Measurements from ENCODE around the gene TRIM67. TPM values are rescaled to one million over a fixed set of nuclear protein-coding genes. Genes with fewer than 3 reads are reported as not detected.

TRIM67 gene
- total and polyA plus RNA-seq, 2 donors (not counting 1 experiment from before 2014, with no cell fraction given), result not detected

DNA sequence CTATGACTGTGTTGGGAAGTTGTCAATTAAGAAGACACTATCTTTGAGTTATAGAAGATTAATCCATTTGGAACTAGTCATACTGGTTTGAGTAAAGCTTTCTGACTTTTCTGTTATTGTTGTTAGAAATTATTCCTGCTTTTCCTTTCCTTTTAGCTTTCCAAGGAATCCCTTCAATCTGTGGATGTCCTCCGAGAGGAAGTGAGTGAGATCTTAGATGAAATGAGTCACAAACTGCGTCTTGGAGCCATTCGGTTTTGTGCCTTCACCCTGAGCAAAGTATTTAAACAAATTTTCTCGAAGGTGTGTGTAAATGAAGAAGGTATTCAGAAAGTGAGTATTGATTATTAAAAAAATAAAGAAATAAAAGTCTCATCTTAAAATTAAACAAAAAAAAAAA, 98.5 kb downstream of the TRIM67 start:
- Histone ChIP-seq H3K9ac (ENCODE audit: low read length) (no peak overlapping the region), H3K4me3 (ENCODE audit: control extremely low read depth in 1 of 5, extremely low read depth in 1 of 5, insufficient read depth in 1 of 5, low read depth in 2 of 5, low read length in 4 of 5) (no peak overlapping the region), H3K4me1 (ENCODE audit: control insufficient read depth in 2 of 2, insufficient read depth in 2 of 2, low read length in 2 of 2) (no peaks in the 10 kb centered on the region), H3K27me3 (replicated peaks in 1 of 4; ENCODE audit: control extremely low read depth in 1 of 4, control insufficient read depth in 3 of 4, insufficient read depth in 4 of 4, low read length in 3 of 4) (no peaks in the 10 kb centered on the region), H2AFZ (ENCODE audit: insufficient read depth, low read depth, low read length, poor library complexity, severe bottlenecking) (no peak overlapping the region), H4K20me1 (ENCODE audit: control insufficient read depth, insufficient read depth, low read length, poor library complexity, severe bottlenecking) (peaks cover 6% of the 10 kb centered on the region), H3K79me2 (ENCODE audit: control insufficient read depth, insufficient read depth, low read length) (peaks cover 6% of the 10 kb centered on the region), H3K36me3 (replicated peaks in 1 of 2; ENCODE audit: control extremely low read depth in 1 of 2, control insufficient read depth in 1 of 2, extremely low read depth in 1 of 2, insufficient read depth in 2 of 2, low read length in 1 of 2) (peaks cover 41 to 65% of the 10 kb centered on the region in 2 experiments), H3K4me2 (replicated peaks; ENCODE audit: low read depth, low read length, poor library complexity, severe bottlenecking) (no peak overlapping the region), H3K9me3 (ENCODE audit: control extremely low read depth in 1 of 3, control insufficient read depth in 2 of 3, insufficient read depth in 1 of 3, low read length in 2 of 3) (peaks cover 1 to 7% (median 4%) of the 10 kb centered on the region in 3 donors), H3K27ac (ENCODE audit: low read length in 2 of 2) (no peak overlapping the region)
- H3K4me3 Mint-ChIP-seq, result no peak overlapping the region
- TF ChIP-seq EZH2 (IDR thresholded peaks at IDR 0.05; ENCODE audit: borderline replicate concordance, insufficient read depth, low read depth, low read length, poor library complexity, severe bottlenecking), result no peak
- TF ChIP-seq, protein P1, sequence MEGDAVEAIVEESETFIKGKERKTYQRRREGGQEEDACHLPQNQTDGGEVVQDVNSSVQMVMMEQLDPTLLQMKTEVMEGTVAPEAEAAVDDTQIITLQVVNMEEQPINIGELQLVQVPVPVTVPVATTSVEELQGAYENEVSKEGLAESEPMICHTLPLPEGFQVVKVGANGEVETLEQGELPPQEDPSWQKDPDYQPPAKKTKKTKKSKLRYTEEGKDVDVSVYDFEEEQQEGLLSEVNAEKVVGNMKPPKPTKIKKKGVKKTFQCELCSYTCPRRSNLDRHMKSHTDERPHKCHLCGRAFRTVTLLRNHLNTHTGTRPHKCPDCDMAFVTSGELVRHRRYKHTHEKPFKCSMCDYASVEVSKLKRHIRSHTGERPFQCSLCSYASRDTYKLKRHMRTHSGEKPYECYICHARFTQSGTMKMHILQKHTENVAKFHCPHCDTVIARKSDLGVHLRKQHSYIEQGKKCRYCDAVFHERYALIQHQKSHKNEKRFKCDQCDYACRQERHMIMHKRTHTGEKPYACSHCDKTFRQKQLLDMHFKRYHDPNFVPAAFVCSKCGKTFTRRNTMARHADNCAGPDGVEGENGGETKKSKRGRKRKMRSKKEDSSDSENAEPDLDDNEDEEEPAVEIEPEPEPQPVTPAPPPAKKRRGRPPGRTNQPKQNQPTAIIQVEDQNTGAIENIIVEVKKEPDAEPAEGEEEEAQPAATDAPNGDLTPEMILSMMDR (IDR thresholded peaks at IDR 0.05), result no peak
- intact Hi-C loops (cut with micrococcal nuclease), result no loop called here
- DNase-seq (no peak), ATAC-seq (ENCODE audit: low read depth) (no peak)
- H3K27me3 Mint-ChIP-seq, result no peaks in the 10 kb centered on the region
- no CpG with 5 or more reads among the region's 4 CpGs for WGBS (ENCODE audit: insufficient coverage)
- CTCF ChIA-PET, result interaction anchor here (0.6 kb wide), 1 partner anchor 24 kb away, joined by 3 read pairs; no protein-coding TSS in a partner anchor
- POLR2A ChIA-PET, result no interaction called here
- H3K4me1 Mint-ChIP-seq, result no peaks in the 10 kb centered on the region
- no peak overlapping the region for H3K27ac Mint-ChIP-seq
- no peaks in the 10 kb centered on the region for H3K9me3 Mint-ChIP-seq (ENCODE audit: insufficient read depth)

- POLR2A ChIA-PET, result no interaction called here
- H3K27ac Mint-ChIP-seq, result no peak overlapping the region
Observed at GRCh38 chr1:231264642-231265041, 102.8 kb downstream of the TRIM67 start.

More at GRCh38 chr1:231264642-231265041, 102.8 kb downstream of the TRIM67 start:
- peaks cover 35 to 65% of the 10 kb centered on the region in 2 experiments for H3K36me3 ChIP-seq (replicated peaks in 1 of 2; ENCODE audit: control extremely low read depth in 1 of 2, control insufficient read depth in 1 of 2, extremely low read depth in 1 of 2, insufficient read depth in 2 of 2, low read length in 1 of 2)
- TF ChIP-seq, protein P1 (IDR thresholded peaks at IDR 0.05), result no peak
- no peak for TF ChIP-seq EZH2 (IDR thresholded peaks at IDR 0.05; ENCODE audit: borderline replicate concordance, insufficient read depth, low read depth, low read length, poor library complexity, severe bottlenecking)
- H3K9me3 Mint-ChIP-seq (ENCODE audit: insufficient read depth), result no peaks in the 10 kb centered on the region
- ATAC-seq (ENCODE audit: low read depth), result no peak
- H3K27me3 ChIP-seq (replicated peaks in 1 of 4; ENCODE audit: control extremely low read depth in 1 of 4, control insufficient read depth in 3 of 4, insufficient read depth in 4 of 4, low read length in 3 of 4), result no peaks in the 10 kb centered on the region
- intact Hi-C loops (cut with micrococcal nuclease), result no loop called here
- no peak overlapping the region for H2AFZ ChIP-seq (ENCODE audit: insufficient read depth, low read depth, low read length, poor library complexity, severe bottlenecking)
- no peaks in the 10 kb centered on the region for H3K4me1 Mint-ChIP-seq
- H3K27me3 Mint-ChIP-seq, result no peaks in the 10 kb centered on the region
- WGBS (ENCODE audit: insufficient coverage), result 100% methylated on average over 1 of the region's 1 CpG
- H3K9ac ChIP-seq (ENCODE audit: low read length), result no peak overlapping the region
- CTCF ChIA-PET, result no interaction called here
- H3K4me3 ChIP-seq (ENCODE audit: control extremely low read depth in 1 of 5, extremely low read depth in 1 of 5, insufficient read depth in 1 of 5, low read depth in 2 of 5, low read length in 4 of 5), result no peak overlapping the region
- H3K79me2 ChIP-seq (ENCODE audit: control insufficient read depth, insufficient read depth, low read length), result no peaks in the 10 kb centered on the region
- H3K4me3 Mint-ChIP-seq, result no peak overlapping the region
- H4K20me1 ChIP-seq (ENCODE audit: control insufficient read depth, insufficient read depth, low read length, poor library complexity, severe bottlenecking), result no peaks in the 10 kb centered on the region
- H3K27ac ChIP-seq (ENCODE audit: low read length in 2 of 2), result no peak overlapping the region
- no peaks in the 10 kb centered on the region for H3K9me3 ChIP-seq (ENCODE audit: control extremely low read depth in 1 of 3, control insufficient read depth in 2 of 3, insufficient read depth in 1 of 3, low read length in 2 of 3)
- DNase-seq, result no peak
- H3K4me1 ChIP-seq (ENCODE audit: control insufficient read depth in 2 of 2, insufficient read depth in 2 of 2, low read length in 2 of 2), result no peaks in the 10 kb centered on the region
- no peak overlapping the region for H3K4me2 ChIP-seq (replicated peaks; ENCODE audit: low read depth, low read length, poor library complexity, severe bottlenecking)
